DND-41 (cell line): ENCODE results near the gene AP2S1.

ENCODE experiments used
- EZH2 ChIP-seq: IDR thresholded peaks from 3 replicates; pipeline ENCODE4 v1.6.1; 2012; ENCODE audit warnings: borderline replicate concordance, low read depth, mild to moderate bottlenecking, moderate library complexity, low read length, inconsistent platforms; ENCODE audit not compliant: severe bottlenecking
- TF ChIP-seq, protein P1 (sequence below): IDR thresholded peaks from 2 replicates; pipeline ENCODE4 v1.5.1; 2012; ENCODE audit warnings: borderline replicate concordance, low read length, moderate library complexity, mild to moderate bottlenecking; ENCODE audit not compliant: poor library complexity, severe bottlenecking; ENCODE audit errors: extremely low read depth

DNA sequence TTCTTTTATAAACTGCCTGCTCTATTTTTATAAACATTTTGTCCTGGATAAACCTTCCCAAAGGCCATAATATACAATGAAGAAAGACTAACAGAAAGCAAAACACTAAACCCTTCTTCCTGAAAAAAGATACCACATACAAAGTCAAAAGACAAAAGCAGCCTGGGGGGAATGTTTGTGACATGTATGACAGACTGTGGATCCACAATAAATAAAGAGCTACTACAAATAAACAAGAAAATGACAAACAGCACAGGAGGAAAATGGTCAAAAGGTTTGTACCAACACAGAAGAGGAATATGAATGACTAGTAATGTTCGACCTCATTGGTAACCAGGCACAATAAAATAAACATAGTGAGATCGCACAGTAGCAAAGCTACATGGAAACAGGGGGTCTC lies 19.8 kb downstream of the AP2S1 start:
- TF ChIP-seq, protein P1, sequence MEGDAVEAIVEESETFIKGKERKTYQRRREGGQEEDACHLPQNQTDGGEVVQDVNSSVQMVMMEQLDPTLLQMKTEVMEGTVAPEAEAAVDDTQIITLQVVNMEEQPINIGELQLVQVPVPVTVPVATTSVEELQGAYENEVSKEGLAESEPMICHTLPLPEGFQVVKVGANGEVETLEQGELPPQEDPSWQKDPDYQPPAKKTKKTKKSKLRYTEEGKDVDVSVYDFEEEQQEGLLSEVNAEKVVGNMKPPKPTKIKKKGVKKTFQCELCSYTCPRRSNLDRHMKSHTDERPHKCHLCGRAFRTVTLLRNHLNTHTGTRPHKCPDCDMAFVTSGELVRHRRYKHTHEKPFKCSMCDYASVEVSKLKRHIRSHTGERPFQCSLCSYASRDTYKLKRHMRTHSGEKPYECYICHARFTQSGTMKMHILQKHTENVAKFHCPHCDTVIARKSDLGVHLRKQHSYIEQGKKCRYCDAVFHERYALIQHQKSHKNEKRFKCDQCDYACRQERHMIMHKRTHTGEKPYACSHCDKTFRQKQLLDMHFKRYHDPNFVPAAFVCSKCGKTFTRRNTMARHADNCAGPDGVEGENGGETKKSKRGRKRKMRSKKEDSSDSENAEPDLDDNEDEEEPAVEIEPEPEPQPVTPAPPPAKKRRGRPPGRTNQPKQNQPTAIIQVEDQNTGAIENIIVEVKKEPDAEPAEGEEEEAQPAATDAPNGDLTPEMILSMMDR, result no peak
- TF ChIP-seq EZH2, result no peak
